Uterus (tissue), 4 donors: ENCODE data around the gene SAPCD1. TPM values are rescaled to one million over a fixed set of nuclear protein-coding genes. Genes with fewer than 3 reads are reported as not detected.

Experiments
- DNase-seq, 2 donors: peaks; one replicate each; pipeline ENCODE4 v3.0.0-alpha.2; 2019 to 2020
- H3K27ac ChIP-seq, 2 donors: fragments of 200-600 bp; sonication (generic); 1 replicate in 1 of 2; 2 replicates in 1 of 2; pipeline ENCODE4 v1.5.1; 2016 to 2018
- H3K27me3 ChIP-seq, 2 donors: fragments of 200-600 bp; sonication (generic); one replicate each; pipeline ENCODE4 v1.5.1; 2018 to 2019; ENCODE audit warnings: control low read depth in 1 of 2
- H3K36me3 ChIP-seq, 2 donors: fragments of 200-600 bp; sonication (generic); one replicate each; pipeline ENCODE4 v1.5.1; 2019; ENCODE audit warnings: control low read depth in 1 of 2
- H3K4me1 ChIP-seq, 2 donors: fragments of 200-600 bp; sonication (generic); one replicate each; pipeline ENCODE4 v1.5.1; 2018 to 2019; ENCODE audit warnings: control low read depth in 1 of 2
- H3K4me3 ChIP-seq, 2 donors: fragments of 200-600 bp; sonication (generic); 1 replicate in 1 of 2; 2 replicates in 1 of 2; pipeline ENCODE4 v1.5.1; 2018 to 2019; ENCODE audit warnings: mild to moderate bottlenecking in 1 of 2
- H3K9me3 ChIP-seq, 2 donors: fragments of 200-600 bp; sonication (generic); one replicate each; pipeline ENCODE4 v1.5.1; 2019; ENCODE audit warnings: control low read depth in 1 of 2
- POLR2A ChIP-seq, 2 donors: fragments of 450-650 bp; IDR thresholded peaks; one replicate each; pipeline ENCODE4 v1.6.1; 2016; ENCODE audit warnings: antibody characterized with exemption in 2 of 2, mild to moderate bottlenecking in 1 of 2, moderate library complexity in 1 of 2
- intact Hi-C: fragments of 100-400 bp; cut with DNase I; formaldehyde crosslinking; loops from one replicate; pipeline ENCODE4 v1.15.1; 2023; ENCODE audit warnings: low total_unique reads
- total RNA-seq, 4 donors: library from RNA; depleted of rRNA in 3 of 4; stranded (reverse); fragments of >200 nt in 3 of 4; gene quantifications; one replicate each; pipeline versions ENCODE4 v1.1.0 to v1.2.4, GENCODE V29; 2014 to 2023
- TF ChIP-seq, protein P1 (sequence below), 4 experiments: fragments of 200-600 bp in 2 of 4; fragments of 450-650 bp in 2 of 4; sonication (generic) in 2 of 4; IDR thresholded peaks; one replicate each; pipeline ENCODE4 v1.5.1; 2016 to 2019; ENCODE audit warnings: antibody characterized with exemption in 4 of 4, mild to moderate bottlenecking in 2 of 4, moderate library complexity in 1 of 4
- donor health status: DM: yes; HTN: yes; CAD: no.

SAPCD1 gene
- total RNA-seq, 4 donors from 2014 or later, result 1.7 to 4.4 TPM; not detected in 2

- Histone ChIP-seq H3K36me3 (no peaks in the 10 kb centered on the region), H3K27ac (no peak overlapping the region), H3K4me3 (no peak overlapping the region), H3K27me3 (no peaks in the 10 kb centered on the region), H3K4me1 (peaks cover 0 to 9% of the 10 kb centered on the region in 2 donors), H3K9me3 (no peaks in the 10 kb centered on the region)
- no peak for DNase-seq
- TF ChIP-seq, protein P1, sequence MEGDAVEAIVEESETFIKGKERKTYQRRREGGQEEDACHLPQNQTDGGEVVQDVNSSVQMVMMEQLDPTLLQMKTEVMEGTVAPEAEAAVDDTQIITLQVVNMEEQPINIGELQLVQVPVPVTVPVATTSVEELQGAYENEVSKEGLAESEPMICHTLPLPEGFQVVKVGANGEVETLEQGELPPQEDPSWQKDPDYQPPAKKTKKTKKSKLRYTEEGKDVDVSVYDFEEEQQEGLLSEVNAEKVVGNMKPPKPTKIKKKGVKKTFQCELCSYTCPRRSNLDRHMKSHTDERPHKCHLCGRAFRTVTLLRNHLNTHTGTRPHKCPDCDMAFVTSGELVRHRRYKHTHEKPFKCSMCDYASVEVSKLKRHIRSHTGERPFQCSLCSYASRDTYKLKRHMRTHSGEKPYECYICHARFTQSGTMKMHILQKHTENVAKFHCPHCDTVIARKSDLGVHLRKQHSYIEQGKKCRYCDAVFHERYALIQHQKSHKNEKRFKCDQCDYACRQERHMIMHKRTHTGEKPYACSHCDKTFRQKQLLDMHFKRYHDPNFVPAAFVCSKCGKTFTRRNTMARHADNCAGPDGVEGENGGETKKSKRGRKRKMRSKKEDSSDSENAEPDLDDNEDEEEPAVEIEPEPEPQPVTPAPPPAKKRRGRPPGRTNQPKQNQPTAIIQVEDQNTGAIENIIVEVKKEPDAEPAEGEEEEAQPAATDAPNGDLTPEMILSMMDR (IDR thresholded peaks at IDR 0.05), result no peak
- TF ChIP-seq POLR2A (IDR thresholded peaks at IDR 0.05), result no peak
- intact Hi-C loops, result no loop called here
These were observed 19.6 kb upstream of the SAPCD1 start for GRCh38 chr6:31742894-31743293.

DNA sequence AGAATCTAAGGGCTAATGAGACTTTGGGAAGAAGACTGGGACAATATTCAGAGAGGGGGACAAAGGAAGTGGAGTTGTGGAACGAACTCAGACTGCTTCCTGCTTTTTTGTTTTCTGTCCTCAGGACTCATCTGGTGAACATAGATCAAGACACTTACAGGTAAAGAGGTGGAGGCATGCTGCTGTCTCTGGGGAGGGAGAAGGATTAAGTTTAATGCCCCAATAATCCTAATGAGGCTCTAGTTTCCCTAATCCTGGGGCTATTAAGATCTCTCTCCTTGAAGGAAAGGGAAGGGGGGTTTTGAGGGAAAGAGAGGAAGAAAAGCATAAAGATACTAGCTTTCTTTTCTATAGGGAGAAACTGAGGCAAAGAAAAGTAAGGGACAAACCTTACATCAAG lies 18.0 kb upstream of the SAPCD1 start:
- no peak for DNase-seq
- Histone ChIP-seq H3K4me3 (no peak overlapping the region), H3K27me3 (no peaks in the 10 kb centered on the region), H3K27ac (no peak overlapping the region), H3K9me3 (no peaks in the 10 kb centered on the region), H3K36me3 (no peaks in the 10 kb centered on the region), H3K4me1 (peaks cover 0 to 5% of the 10 kb centered on the region in 2 donors)
- intact Hi-C loops, result no loop called here
- TF ChIP-seq, protein P1 (IDR thresholded peaks at IDR 0.05), result no peak
- no peak for TF ChIP-seq POLR2A (IDR thresholded peaks at IDR 0.05)

- Histone ChIP-seq H3K4me3 (no peak overlapping the region), H3K36me3 (no peaks in the 10 kb centered on the region), H3K9me3 (no peaks in the 10 kb centered on the region), H3K4me1 (no peaks in the 10 kb centered on the region), H3K27ac (peak overlapping the region in 1 of 2 donors; percentile 47), H3K27me3 (no peaks in the 10 kb centered on the region)
- intact Hi-C loops, result no loop called here
- TF ChIP-seq, protein P1 (IDR thresholded peaks at IDR 0.05), result no peak
- TF ChIP-seq POLR2A (IDR thresholded peaks at IDR 0.05), result no peak
- no peak for DNase-seq
These were observed 13.0 kb upstream of the SAPCD1 start for GRCh38 chr6:31749301-31750036.

- Histone ChIP-seq H3K4me3 (no peak overlapping the region), H3K4me1 (no peaks in the 10 kb centered on the region), H3K27me3 (no peaks in the 10 kb centered on the region), H3K27ac (peak overlapping the region; percentile 47 to 69), H3K36me3 (no peaks in the 10 kb centered on the region), H3K9me3 (no peaks in the 10 kb centered on the region)
- intact Hi-C loops, result no loop called here
- no peak for TF ChIP-seq POLR2A (IDR thresholded peaks at IDR 0.05)
- TF ChIP-seq, protein P1 (IDR thresholded peaks at IDR 0.05), result no peak
- no peak for DNase-seq
These were observed 11.9 kb upstream of the SAPCD1 start for GRCh38 chr6:31750411-31751022.

GRCh38 chr6:31752739-31753319 lies 9.6 kb upstream of the SAPCD1 start:
- Histone ChIP-seq H3K36me3 (no peaks in the 10 kb centered on the region), H3K4me3 (no peak overlapping the region), H3K4me1 (no peaks in the 10 kb centered on the region), H3K9me3 (no peaks in the 10 kb centered on the region), H3K27ac (no peak overlapping the region), H3K27me3 (no peaks in the 10 kb centered on the region)
- DNase-seq, result no peak
- TF ChIP-seq, protein P1 (IDR thresholded peaks at IDR 0.05), result no peak
- TF ChIP-seq POLR2A (IDR thresholded peaks at IDR 0.05), result no peak
- intact Hi-C loops, result no loop called here
